GM21619 (cell line): Measurements from ENCODE around the gene MITD1.
A peak's percentile ranks its signal among the peaks of the same experiment; 100 is the strongest.
"Not testable (repeated sequence)": the region's sequence is repeated elsewhere in the genome, so short reads cannot be mapped to it uniquely, and the experiment has no call there.

Experiments used
- ATAC-seq: cut with Tn5 transposase; IDR thresholded peaks from one replicate; pipeline ENCODE4 v1.9.1; 2021; ENCODE audit not compliant: unreplicated experiment

MITD1 gene

DNA sequence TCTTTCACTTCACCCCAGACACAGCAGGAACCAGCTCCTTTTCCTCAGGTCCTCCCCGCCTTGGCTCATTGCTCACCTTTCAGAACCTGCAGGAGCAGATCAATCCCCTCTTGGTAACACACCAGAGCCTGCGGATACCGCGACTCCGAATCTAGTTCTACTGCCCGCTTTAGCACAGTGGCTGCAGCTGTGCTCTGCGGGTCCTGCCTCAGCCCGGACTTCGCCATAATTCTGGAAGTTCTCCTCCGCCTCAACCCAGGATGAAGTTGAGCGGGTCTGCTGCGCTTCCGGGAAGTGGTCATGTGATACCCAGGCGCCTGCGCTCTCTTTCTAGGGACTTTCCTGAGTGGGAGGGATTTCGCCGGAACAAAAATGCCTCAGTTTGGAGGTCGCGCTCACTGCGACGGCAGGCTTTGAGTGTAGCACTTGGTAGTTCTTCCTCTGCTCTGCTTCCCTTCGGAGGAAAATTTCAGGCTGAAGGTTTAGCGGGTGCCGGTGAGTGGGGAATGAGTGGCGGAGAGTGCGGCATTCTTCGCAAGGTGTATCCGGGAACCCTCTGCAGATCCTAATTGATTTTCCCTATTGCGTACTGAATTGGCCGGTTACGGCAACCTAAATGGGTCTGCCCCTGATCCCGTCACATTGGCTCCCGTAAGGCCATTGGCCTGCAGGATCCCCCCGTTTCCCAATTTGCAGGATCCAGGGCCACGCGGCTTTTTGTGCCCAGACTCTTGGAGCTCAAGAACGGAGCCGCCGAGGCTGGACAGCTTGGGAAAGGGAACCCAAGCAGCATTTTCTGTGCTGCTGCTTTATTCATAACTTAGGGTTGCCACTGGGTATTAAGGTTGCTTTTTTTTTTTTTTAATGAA is at the start of gene MITD1, which contains the start of gene MRPL30:
MITD1 (minus strand) TSS at position 304 of the 869 bp plus-strand sequence; CDS start at position 227, 77 bp downstream.
MRPL30 (plus strand) TSS at position 430 of the 869 bp plus-strand sequence. CDS start 5,020 bp downstream, outside the sequence.
- ATAC-seq = peak; percentile 91

DNA sequence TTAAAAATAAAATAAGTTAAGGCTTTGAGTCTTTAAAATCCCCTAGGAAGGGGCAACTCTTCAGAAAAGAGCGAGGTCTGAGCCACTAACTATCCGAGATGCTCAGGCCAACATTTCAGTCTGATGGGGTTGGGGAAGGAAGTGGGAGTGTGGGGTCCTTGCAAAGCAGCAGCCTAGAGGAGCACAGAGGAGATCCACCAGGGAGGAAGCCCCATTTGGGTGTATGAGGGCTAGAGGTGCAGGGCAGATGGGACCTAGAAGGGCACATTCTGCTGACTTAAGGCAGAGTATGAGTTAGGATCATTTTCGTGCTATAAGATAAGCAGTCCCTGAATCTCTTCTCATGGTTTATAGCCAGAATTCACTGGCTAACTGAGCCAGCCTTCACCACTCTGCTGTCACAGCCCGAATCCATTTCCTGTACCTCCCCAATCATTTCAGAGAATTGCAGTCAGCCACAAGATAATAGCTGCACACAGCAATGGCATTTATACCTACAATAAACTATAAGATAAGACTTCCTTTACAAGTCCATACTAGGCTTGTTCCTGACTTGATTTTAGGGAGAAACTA is 37.2 kb upstream of the MITD1 start:
- no peak for ATAC-seq

- no peak for ATAC-seq
Observed at GRCh38 chr2:99216096-99216495, 35.2 kb upstream of the MITD1 start.

- no peak for ATAC-seq
Observed at GRCh38 chr2:99205491-99205890, 24.6 kb upstream of the MITD1 start.

DNA sequence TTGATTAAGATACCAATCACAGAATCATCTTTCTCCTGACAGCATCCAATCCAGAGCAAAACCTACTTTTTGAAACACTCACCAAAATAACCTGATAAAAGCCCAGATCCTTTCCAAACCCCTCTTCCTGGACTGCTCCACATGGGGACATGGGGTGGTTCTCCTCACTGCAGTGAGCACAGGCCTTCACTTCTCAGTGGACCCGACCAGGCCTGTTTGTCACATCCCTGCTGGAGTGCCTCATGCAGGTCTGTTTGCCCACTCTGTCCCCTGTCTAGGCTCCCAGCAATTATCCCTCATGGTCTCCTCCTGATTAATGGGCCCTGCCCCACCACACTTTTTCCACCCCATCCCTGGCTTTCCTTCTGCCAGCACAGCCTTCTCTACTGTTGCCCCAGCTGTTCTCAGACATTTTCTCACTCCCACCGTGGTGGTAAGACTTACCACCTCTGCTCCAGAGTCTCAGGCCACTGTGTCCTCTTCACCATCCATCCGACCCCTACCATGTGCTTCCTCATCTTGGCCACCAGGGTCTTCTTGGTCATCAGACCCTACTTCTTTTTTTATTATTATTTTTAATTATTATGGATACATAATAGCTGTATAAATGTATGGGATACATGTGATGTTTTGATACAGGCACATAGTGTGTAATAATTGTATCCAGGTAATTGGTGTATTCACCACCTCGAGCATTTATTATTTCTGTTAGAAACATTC is 21.3 kb upstream of the MITD1 start:
- no peak for ATAC-seq

GRCh38 chr2:99200076-99200800 is 19.4 kb upstream of the MITD1 start:
- no peak for ATAC-seq

DNA sequence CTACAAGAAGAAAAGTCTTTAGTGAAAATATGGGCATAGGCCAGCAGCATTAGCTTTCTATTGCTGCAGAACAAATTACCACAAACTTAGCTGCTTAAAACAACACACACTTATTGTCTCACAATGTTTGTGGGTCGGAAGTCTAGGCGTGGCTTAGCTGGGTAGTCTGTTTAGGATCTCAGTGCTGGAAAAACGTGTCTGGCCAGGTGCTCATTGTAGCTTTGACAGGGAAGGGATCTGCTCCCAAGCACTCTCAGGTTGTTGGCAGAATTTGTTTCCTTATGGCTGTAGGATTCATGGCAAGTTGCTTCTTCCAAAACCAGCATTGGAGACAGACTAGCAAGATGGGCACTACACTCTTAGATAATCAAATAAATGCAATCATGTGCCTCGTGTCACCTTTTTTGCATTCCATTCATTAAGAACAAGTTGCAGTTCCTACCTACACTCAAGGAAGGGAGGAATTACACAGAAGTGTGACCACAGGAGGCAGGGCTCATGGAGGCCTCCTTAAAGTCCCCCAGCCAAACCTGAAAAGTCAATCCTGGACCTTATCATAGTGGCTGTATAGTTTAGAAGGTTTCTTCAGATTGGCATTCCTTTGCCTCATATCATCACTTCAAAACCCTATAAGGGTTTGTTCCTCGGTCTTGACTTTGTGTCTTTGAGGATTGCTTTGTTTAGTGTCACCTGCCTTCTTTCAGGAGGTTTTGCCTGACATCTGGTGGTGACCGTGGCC is 17.4 kb upstream of the MITD1 start:
- no peak for ATAC-seq

- not testable (repeated sequence) for ATAC-seq
Observed at GRCh38 chr2:99192364-99192763, 11.5 kb upstream of the MITD1 start.

- ATAC-seq = no peak
Observed at GRCh38 chr2:99190548-99190947, 9.7 kb upstream of the MITD1 start.

DNA sequence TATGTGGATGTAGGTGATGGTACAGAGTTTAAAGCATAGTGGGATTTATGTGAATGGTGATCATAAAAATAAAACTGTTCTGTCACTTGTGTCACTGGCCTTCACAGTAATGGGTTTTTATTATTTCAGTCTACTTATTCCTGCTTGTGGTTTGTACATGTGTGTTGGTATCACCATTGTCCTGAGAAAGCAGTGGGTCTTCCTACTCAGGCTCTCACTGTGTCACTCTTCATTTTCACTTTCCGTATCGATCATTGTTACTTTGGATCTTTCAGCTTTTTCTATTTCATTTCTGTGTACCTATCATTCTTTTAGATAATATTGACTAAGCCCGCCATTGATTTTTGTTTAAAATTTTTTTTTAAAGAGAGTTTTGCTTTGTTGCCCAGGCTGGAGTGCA is 7.5 kb upstream of the MITD1 start:
- no peak for ATAC-seq

GRCh38 chr2:99187011-99187410 is 6.2 kb upstream of the MITD1 start:
- no peak for ATAC-seq

- no peak for ATAC-seq
Observed at GRCh38 chr2:99184811-99185210, 4.0 kb upstream of the MITD1 start.

DNA sequence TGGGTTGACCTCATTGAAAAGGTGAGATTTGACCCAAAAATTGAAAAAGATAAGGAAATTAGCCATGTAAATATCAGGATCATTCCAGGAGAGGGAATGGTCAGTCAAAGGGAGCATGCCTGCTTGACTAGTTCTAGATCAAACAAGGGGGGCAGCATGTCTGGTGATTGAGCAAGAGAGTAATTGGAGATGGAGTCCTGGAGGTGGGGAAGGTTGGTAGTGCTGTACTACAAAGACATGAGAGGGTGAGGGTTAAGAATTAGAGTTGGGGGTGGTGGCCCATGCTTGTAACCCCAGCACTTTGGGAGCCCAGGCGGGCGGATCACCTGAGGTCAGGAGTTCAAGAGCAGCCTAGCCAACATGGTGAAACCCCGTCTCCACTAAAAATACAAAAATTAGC is 2.2 kb upstream of the MITD1 start:
- ATAC-seq = no peak

DNA sequence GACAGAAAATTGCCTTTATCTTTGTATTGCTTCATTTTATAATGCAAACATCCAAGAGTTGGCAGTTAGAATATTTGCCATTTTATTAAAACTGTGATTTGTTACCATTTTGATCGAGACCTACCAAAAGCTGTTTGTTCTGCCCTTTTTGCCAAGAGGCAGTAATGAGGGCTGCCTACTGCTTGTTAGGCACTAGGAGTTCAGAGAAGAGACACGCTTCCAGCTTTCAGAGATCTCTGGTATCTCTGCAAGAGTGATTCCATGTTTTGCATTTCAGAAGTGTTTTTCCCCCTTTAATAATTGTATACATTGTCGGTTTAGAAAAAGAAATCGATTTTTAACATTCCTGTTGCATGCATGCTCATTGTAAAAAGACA is 754 bp upstream of the MITD1 start:
- no peak for ATAC-seq

DNA sequence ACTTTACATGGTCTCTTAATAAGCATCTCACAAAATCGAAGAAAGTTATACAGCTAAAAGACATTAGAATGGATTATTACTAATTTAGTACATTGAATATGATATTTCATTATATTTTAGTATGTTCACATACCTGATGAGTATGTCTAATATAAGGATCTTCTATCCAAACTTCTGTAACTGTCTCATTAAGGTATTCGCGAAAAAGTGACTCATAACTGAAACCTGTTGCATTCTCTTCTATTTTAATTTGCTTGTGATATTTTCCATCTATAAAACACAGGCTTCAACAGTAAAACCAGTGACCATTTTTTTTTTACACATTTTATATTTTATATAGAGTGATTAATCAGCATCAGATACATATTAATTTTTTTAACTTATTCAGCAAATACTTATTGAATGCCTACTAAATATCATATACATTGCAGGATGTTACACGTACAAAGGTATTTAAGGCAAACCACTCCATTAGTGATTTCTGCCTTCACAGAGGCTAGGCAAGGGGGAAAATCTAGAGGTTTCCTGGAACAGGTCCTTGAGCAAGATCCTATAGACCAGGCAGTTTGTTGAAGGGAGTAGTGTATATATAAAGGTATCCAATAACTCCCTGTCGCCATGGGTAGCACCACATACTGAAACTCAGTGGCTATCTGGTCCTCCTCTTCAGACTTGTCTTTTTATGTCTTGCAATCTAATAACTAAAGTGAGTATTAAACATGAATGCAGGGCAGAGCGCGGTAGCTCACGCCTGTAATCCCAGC is 9.3 kb downstream of the MITD1 start:
- ATAC-seq = no peak

DNA sequence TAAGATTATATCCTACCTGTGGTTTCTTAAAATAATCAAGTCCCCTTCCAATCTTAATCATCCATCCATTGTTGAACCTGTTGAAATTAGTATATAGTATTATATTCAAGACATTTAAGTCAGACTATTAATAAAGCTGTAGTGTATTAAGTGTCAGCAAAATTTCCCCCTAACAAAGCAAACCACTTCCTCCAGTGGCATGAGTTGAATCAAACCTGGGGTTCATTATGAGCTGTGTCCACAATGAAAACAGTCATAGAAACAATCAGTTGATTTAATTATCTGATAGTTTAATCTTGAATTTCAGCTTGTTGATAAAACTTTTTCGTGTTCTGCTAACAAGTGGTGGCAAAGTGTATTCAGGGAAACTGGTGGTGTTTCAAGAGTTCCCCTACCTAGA is 11.3 kb downstream of the MITD1 start:
- peak; percentile 51 for ATAC-seq

DNA sequence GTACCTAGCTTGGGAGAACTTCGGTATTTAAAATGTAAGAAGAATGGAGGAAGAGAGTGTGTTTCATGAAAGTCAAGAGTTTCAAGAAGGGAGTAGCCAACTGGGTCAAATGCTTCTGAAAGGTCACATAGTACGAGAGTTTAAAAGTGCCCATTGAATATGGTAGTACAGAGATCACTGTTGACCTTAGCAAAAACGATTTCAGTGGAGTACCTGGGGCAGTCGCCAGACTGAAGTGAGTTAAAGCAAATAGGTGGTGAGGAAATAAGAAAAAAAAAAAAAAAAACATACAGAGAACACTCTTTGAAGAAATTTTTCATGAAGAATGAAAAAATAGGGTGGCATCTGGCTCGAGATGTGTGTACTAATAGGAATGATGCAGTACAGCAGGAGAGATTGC is 14.6 kb downstream of the MITD1 start:
- ATAC-seq = no peak

DNA sequence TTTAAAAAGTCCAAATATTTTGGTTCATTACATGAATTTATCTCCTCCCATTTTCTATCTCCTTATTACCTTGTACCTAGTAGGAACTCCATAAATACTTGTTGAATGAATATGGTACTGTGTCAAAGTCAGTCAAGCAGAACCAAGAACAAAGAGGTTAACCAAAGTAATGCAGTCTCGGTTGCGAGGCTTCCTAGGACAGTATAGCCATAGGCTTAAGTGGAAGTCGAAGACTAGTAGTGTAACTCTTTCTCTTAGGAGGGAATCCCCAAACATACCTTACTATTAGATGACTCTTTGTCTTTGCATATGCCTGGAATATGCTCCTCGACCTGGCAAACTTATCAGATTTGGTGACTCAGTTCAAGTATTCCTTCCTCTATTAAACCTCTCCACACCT is 21.3 kb downstream of the MITD1 start:
- no peak for ATAC-seq

DNA sequence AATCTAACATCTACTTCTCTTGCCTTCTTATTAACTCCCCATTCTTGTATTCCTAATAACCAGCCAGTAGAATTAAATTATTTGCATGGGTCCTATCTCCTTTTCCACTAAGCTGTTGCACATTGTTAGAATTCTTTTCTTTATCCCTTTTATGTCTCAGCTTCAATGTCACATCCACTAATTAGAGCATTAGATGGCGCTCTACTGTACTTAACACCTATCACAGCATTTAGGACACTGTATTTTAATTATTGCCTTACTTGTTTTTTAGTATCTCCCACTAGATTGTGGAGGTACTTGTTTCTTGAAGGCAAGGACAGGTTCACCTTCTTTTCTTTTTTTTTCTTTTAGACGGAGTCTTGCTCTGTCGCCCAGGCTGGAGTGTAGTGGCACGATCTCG is 22.3 kb downstream of the MITD1 start:
- ATAC-seq = no peak

GRCh38 chr2:99156891-99157290 is 24.0 kb downstream of the MITD1 start:
- no peak for ATAC-seq
